Fibroblast of peridontal ligament (primary cell): Measurements from ENCODE around the gene ORAI2.
"Not testable (repeated sequence)": the region's sequence is repeated elsewhere in the genome, so short reads cannot be mapped to it uniquely, and the experiment has no call there.

Source experiments
- DNase-seq: peaks from one replicate; pipeline ENCODE4 v3.0.0-alpha.2; 2010; ENCODE audit errors: extremely low read depth

The ORAI2 gene

GRCh38 chr7:102446387-102447156, 13.2 kb downstream of the ORAI2 start:
- DNase-seq = no peak

GRCh38 chr7:102447311-102447710, 13.9 kb downstream of the ORAI2 start:
- DNase-seq = no peak

GRCh38 chr7:102449136-102449535, 15.8 kb downstream of the ORAI2 start:
- DNase-seq = no peak

- no peak for DNase-seq
Measured at GRCh38 chr7:102450242-102450641, 16.9 kb downstream of the ORAI2 start.

- no peak for DNase-seq
Measured at GRCh38 chr7:102451371-102452054, 18.1 kb downstream of the ORAI2 start.

GRCh38 chr7:102452451-102452850, 19.1 kb downstream of the ORAI2 start:
- DNase-seq = no peak

- no peak for DNase-seq
Measured at GRCh38 chr7:102453319-102453718, 19.9 kb downstream of the ORAI2 start.

- DNase-seq = no peak
Measured at GRCh38 chr7:102454468-102454867, 21.1 kb downstream of the ORAI2 start.

GRCh38 chr7:102454932-102455331, 21.6 kb downstream of the ORAI2 start:
- DNase-seq = not testable (repeated sequence)

GRCh38 chr7:102455596-102455995, 22.2 kb downstream of the ORAI2 start:
- DNase-seq = no peak

- DNase-seq = peak; percentile 14
Measured at GRCh38 chr7:102456327-102456726, 23.0 kb downstream of the ORAI2 start.

GRCh38 chr7:102457352-102457924, 24.1 kb downstream of the ORAI2 start:
- no peak for DNase-seq

GRCh38 chr7:102459221-102459844, 26.0 kb downstream of the ORAI2 start:
- DNase-seq = no peak

- no peak for DNase-seq
Measured at GRCh38 chr7:102460467-102460866, 27.1 kb downstream of the ORAI2 start.

GRCh38 chr7:102463841-102464576, 30.6 kb downstream of the ORAI2 start:
- peak; percentile 16 for DNase-seq

- DNase-seq = peak; percentile 82
Measured at GRCh38 chr7:102464577-102465280, 31.4 kb downstream of the ORAI2 start, which contains the start of the genes ALKBH4 and LRWD1. Gene ALKBH4, minus strand, starts transcription at chr7:102464863. Its CDS starts 27 bp downstream, at chr7:102464836. Gene LRWD1, plus strand, starts transcription at chr7:102464984. Its CDS starts 97 bp downstream, at chr7:102465081.

- no peak for DNase-seq
Measured at GRCh38 chr7:102466097-102466496, 32.7 kb downstream of the ORAI2 start.

- DNase-seq = no peak
Measured at GRCh38 chr7:102467581-102468477, 34.5 kb downstream of the ORAI2 start.

- DNase-seq = no peak
Measured at GRCh38 chr7:102468478-102469350, 35.3 kb downstream of the ORAI2 start.
